Epithelial cell of proximal tubule (primary cell): Measurements from ENCODE around the gene LCN1. TPM values are rescaled to one million over a fixed set of nuclear protein-coding genes. Genes with fewer than 3 reads are reported as not detected.
"Not testable (repeated sequence)": the region's sequence is repeated elsewhere in the genome, so short reads cannot be mapped to it uniquely, and the experiment has no call there.

Experiments
- DNase-seq: peaks from one replicate; pipeline ENCODE4 v3.0.0-alpha.2; 2011; ENCODE audit warnings: low read depth
- H3K4me3 ChIP-seq: 2 replicates; pipeline ENCODE4 v1.5.1; 2011; ENCODE audit warnings: low read depth, mild to moderate bottlenecking, low read length
- CTCF ChIP-seq: conservative IDR thresholded peaks from 2 replicates; pipeline ENCODE4 v1.5.1; 2012; ENCODE audit warnings: low read depth, mild to moderate bottlenecking, low read length
- total RNA-seq: library from RNA; depleted of rRNA; stranded (reverse); fragments of >200 nt; gene quantifications from 2 replicates; pipeline ENCODE4 v1.2.3, GENCODE V29; 2015

The LCN1 gene
- total RNA-seq, 1 donor from 2014 or later: not detected

- no peak overlapping the region for H3K4me3 ChIP-seq
- no peak for DNase-seq
- no peak for TF ChIP-seq CTCF
These were observed 7.8 kb upstream of the LCN1 start for GRCh38 chr9:135513351-135513846.

GRCh38 chr9:135513906-135514305 lies 7.3 kb upstream of the LCN1 start:
- DNase-seq, H3K4me3 ChIP-seq: not testable (repeated sequence)

GRCh38 chr9:135514342-135515082 lies 6.7 kb upstream of the LCN1 start:
- no peak overlapping the region for H3K4me3 ChIP-seq
- no peak for TF ChIP-seq CTCF
- DNase-seq: no peak

GRCh38 chr9:135515083-135515951 lies 5.9 kb upstream of the LCN1 start:
- DNase-seq: no peak
- H3K4me3 ChIP-seq: no peak overlapping the region
- TF ChIP-seq CTCF: no peak

- DNase-seq: no peak
- H3K4me3 ChIP-seq: no peak overlapping the region
- no peak for TF ChIP-seq CTCF
These were observed 4.9 kb upstream of the LCN1 start for GRCh38 chr9:135516132-135516860.

- no peak for DNase-seq
- no peak overlapping the region for H3K4me3 ChIP-seq
- no peak for TF ChIP-seq CTCF
These were observed 3.8 kb upstream of the LCN1 start for GRCh38 chr9:135517407-135517822.
